Activated naive CD8-positive, alpha-beta T cell treated with anti-CD3 and anti-CD28 coated beads for 36 hours (primary cell): ENCODE data around the gene CEP152. TPM values are rescaled to one million over a fixed set of nuclear protein-coding genes. Genes with fewer than 3 reads are reported as not detected.
A peak's percentile ranks its signal among the peaks of the same experiment; 100 is the strongest.

Source experiments
- DNase-seq: peaks from one replicate; pipeline ENCODE4 v3.0.0; 2021
- H3K27ac Mint-ChIP-seq: one replicate; pipeline ENCODE4 v1.8.0; 2022; ENCODE audit warnings: mild to moderate bottlenecking, moderate library complexity, mixed read lengths
- H3K27me3 Mint-ChIP-seq: one replicate; pipeline ENCODE4 v1.8.0; 2022; ENCODE audit warnings: mild to moderate bottlenecking, mixed read lengths
- H3K36me3 Mint-ChIP-seq: one replicate; pipeline ENCODE4 v1.8.0; 2021; ENCODE audit warnings: mild to moderate bottlenecking, mixed read lengths
- H3K4me1 Mint-ChIP-seq: one replicate; pipeline ENCODE4 v1.8.0; 2021; ENCODE audit warnings: mixed read lengths
- H3K4me3 Mint-ChIP-seq: one replicate; pipeline ENCODE4 v1.8.0; 2022; ENCODE audit warnings: mild to moderate bottlenecking, moderate library complexity, mixed read lengths
- H3K9me3 Mint-ChIP-seq: one replicate; pipeline ENCODE4 v1.8.0; 2022; ENCODE audit warnings: mixed read lengths
- total RNA-seq, 2 experiments: library from RNA; stranded (reverse); gene quantifications; one replicate each; pipeline ENCODE4 v1.2.3, GENCODE V29; 2021

CEP152 gene
- total RNA-seq, 2 experiments from 2014 or later: 27.2 to 27.3 TPM

DNA sequence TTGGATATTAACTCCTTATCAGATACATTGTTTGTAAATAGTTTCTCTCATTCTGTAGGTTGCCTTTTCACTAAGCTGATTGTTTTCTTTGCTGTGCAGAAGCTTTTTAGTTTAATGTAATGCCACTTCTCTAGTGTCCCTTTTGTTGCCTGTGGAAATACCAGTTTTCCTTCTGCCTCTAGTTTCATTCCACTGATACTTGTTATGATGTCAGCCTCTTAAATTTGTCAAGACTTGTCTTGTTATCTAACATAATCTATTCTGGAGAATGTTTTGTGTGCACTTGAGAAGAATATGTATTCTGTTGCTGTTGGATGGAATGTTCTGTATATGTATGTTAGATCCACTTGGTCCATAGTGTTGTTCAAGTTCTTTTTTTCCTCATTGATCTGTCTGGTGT lies 18.0 kb upstream of the CEP152 start:
- peaks cover 12% of the 10 kb centered on the region for H3K9me3 Mint-ChIP-seq
- H3K4me3 Mint-ChIP-seq: no peak overlapping the region
- peaks cover 4% of the 10 kb centered on the region for H3K27me3 Mint-ChIP-seq

DNA sequence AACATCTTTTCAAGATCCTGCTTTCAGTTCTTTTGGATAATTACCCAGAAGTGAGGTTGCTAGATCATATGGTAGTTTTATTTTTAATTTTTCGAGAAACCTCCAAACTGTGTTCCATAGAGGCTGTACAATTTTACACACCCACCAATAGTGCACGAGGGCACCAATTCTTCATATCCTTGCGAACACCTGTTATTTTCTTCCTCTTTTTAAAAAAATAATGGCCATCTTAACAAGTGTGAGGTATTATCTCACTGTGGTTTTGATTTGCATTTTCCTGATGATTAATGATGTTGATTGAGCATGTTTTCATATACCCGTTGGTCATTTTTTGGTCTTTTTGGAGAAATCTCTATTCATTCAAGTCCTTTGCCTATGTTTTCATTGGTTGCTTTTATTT lies 17.6 kb upstream of the CEP152 start:
- H3K27me3 Mint-ChIP-seq: peaks cover 4% of the 10 kb centered on the region
- H3K36me3 Mint-ChIP-seq: peaks cover 4% of the 10 kb centered on the region
- DNase-seq: no peak
- peaks cover 11% of the 10 kb centered on the region for H3K9me3 Mint-ChIP-seq
- H3K4me3 Mint-ChIP-seq: no peak overlapping the region
- peaks cover 5% of the 10 kb centered on the region for H3K4me1 Mint-ChIP-seq
- H3K27ac Mint-ChIP-seq: no peak overlapping the region

More for the DNA sequence above, 18.0 kb upstream of the CEP152 start:
- DNase-seq: no peak
- Mint-ChIP-seq H3K4me1 (peaks cover 5% of the 10 kb centered on the region), H3K27ac (no peak overlapping the region), H3K36me3 (peaks cover 6% of the 10 kb centered on the region)

DNA sequence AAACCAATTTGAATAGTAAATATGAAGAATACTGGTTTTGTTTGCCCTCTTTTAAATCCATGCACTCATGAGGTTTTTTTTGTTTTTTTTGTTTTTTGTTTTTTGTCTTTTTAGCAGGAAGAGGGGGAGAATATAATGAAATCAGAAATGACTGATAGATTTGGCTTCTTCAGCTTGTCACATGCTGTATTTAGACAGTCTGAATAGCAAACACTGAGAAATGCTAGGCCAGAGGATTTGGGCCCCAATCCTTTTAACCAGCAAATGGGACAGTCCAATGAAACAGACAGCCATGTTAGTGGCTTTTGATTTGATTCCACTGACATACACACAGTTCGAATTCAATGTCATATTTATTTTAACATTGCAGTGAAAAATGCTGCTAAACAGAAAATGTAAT lies 14.2 kb upstream of the CEP152 start:
- peaks cover 4% of the 10 kb centered on the region for H3K36me3 Mint-ChIP-seq
- H3K4me3 Mint-ChIP-seq: no peak overlapping the region
- H3K4me1 Mint-ChIP-seq: peaks cover 5% of the 10 kb centered on the region
- H3K9me3 Mint-ChIP-seq: peaks cover 3% of the 10 kb centered on the region
- DNase-seq: no peak
- H3K27ac Mint-ChIP-seq: no peak overlapping the region
- no peaks in the 10 kb centered on the region for H3K27me3 Mint-ChIP-seq

DNA sequence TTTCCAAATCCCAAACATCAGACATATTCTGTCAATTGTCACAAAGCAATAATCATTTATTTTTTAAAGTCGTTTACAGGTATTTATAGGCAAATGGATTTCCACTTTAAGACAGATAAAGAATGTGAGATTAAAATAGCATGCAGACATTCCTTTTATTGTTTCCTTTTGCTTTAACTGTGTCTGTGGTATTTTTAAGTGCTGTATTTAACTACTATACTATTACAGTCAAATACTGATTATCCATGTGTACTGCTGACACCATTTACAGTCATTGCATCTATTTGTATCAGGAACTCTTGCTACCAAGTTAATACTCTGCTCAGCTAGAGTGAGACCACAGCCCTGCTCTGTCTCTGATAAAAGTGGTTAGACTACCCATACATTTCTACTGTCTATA lies 12.8 kb upstream of the CEP152 start:
- Mint-ChIP-seq H3K4me1 (peaks cover 5% of the 10 kb centered on the region), H3K36me3 (peaks cover 4% of the 10 kb centered on the region), H3K27ac (no peak overlapping the region), H3K27me3 (no peaks in the 10 kb centered on the region), H3K9me3 (peaks cover 3% of the 10 kb centered on the region), H3K4me3 (no peak overlapping the region)
- no peak for DNase-seq

DNA sequence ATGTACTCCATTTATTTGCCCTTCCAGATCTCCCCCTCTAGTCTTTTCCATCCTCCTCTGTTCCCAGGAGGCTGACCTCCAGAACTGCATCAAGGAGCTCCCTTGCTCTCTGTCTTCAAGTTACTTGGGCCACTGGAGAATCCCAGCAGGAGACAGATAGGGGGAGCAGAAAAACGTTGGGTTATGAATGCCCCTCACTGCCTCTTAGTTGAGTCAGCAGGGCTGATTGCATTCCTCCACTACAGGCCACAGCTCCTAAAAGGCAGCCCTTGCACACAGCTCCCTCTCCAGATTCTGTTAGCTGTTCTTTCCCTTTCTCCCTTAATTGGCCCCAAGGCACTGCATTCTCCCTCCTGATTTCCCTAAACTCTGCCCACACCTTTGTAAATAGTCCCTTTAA lies 12.4 kb upstream of the CEP152 start:
- Mint-ChIP-seq H3K9me3 (peaks cover 3% of the 10 kb centered on the region), H3K27ac (no peak overlapping the region), H3K36me3 (peaks cover 4% of the 10 kb centered on the region), H3K4me3 (no peak overlapping the region), H3K27me3 (no peaks in the 10 kb centered on the region), H3K4me1 (peaks cover 5% of the 10 kb centered on the region)
- no peak for DNase-seq

DNA sequence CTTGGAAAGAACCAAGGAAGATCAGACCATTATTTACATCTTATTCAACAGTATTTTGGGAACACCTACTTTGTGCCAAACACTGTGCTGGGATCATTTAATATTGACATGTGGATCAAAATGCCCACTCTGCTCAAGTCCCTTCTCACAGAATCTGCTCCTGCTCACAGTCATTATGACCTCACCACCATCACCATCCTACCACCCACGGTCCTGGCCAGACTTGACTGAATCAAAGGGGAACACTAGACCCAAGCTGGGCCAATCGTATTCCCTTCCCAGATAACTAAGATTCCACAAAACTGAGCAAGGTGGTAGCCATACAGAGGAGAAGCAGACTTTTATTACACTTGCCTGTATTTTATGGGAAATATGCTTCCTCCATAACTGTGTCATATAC lies 3.4 kb upstream of the CEP152 start:
- peaks cover 8% of the 10 kb centered on the region for H3K36me3 Mint-ChIP-seq
- H3K9me3 Mint-ChIP-seq: no peaks in the 10 kb centered on the region
- H3K4me1 Mint-ChIP-seq: peaks cover 14% of the 10 kb centered on the region
- H3K4me3 Mint-ChIP-seq: no peak overlapping the region
- no peak overlapping the region for H3K27ac Mint-ChIP-seq
- no peak for DNase-seq
- no peaks in the 10 kb centered on the region for H3K27me3 Mint-ChIP-seq

DNA sequence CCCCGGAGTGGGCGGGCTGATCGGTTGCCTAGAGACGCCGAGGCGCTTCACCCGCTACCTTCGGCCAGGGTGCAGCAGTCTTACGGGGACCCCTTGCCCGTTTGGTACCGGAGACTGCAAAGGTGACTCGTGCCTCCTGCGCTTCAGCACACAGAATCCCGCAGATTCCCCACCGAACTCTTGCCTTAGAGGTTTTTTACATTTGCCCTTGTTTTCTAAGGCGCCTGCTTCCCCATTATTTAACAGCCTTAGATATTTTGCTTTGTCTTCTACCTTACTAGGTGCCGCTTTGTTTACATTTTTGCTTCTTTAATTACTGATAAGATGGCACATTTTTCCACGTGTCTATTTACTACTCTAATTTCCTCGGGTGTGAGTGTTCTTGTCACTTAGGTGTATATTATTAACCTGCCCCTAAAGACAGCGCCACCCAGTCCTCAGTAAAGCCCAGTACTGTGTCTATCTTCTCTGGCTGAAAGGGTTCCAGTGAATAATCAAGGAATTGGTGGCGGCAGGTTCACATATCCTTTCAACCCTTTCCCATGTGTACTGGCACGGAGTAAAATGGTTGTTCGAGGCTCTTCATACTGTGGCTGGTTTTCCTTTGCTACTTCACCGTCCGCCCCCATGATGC lies 573 bp upstream of the CEP152 start:
- Mint-ChIP-seq H3K4me3 (peak overlapping the region; percentile 82), H3K4me1 (peaks cover 26% of the 10 kb centered on the region), H3K27ac (no peak overlapping the region)

DNA sequence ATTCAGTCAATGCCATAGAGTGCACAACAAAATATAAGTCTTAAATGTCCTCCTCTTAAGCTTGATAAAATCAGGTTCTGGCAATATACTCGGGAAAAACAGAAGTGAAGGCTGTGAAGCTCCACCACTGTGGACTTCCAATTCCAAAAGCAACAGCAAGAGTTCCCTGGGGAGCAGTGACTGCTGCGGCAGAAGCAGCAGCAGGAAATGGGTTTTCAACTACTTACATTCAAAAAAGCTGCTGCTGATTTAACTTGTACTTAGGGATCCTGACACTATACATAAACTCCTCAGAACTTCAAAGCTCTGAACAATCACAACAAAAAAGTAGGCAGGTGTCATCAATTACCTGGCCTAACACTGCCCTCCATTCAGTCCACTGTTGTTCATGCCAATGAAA lies 4.7 kb downstream of the CEP152 start:
- Mint-ChIP-seq H3K4me3 (no peak overlapping the region), H3K4me1 (peaks cover 36% of the 10 kb centered on the region)

More for the DNA sequence above, 573 bp upstream of the CEP152 start:
- no peak for DNase-seq
- no peaks in the 10 kb centered on the region for H3K27me3 Mint-ChIP-seq
- no peaks in the 10 kb centered on the region for H3K9me3 Mint-ChIP-seq
- peaks cover 13% of the 10 kb centered on the region for H3K36me3 Mint-ChIP-seq

DNA sequence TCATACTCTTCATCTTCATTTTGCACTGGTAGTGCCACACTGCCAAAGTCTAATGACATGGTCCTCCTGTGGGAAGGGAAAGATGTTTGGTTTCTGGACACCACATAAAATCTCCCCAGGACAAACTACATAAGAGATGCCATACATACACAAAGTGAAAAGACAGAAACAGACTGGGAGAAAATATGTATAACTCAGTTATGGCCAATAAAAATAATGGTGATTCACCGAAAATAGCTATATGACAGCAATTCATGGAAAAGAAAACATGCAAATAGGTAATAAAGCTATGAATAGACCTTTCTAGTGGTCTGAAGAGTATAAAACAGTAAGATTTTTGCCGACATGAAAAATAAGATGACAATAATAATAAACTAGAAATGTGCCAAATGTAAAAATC lies 5.3 kb downstream of the CEP152 start:
- Mint-ChIP-seq H3K36me3 (peaks cover 47% of the 10 kb centered on the region), H3K4me3 (no peak overlapping the region), H3K27me3 (no peaks in the 10 kb centered on the region), H3K27ac (no peak overlapping the region), H3K4me1 (peaks cover 38% of the 10 kb centered on the region), H3K9me3 (no peaks in the 10 kb centered on the region)
- DNase-seq: no peak

More for the DNA sequence above, 4.7 kb downstream of the CEP152 start:
- DNase-seq: no peak
- Mint-ChIP-seq H3K27ac (no peak overlapping the region), H3K27me3 (no peaks in the 10 kb centered on the region), H3K9me3 (no peaks in the 10 kb centered on the region), H3K36me3 (peaks cover 46% of the 10 kb centered on the region)

DNA sequence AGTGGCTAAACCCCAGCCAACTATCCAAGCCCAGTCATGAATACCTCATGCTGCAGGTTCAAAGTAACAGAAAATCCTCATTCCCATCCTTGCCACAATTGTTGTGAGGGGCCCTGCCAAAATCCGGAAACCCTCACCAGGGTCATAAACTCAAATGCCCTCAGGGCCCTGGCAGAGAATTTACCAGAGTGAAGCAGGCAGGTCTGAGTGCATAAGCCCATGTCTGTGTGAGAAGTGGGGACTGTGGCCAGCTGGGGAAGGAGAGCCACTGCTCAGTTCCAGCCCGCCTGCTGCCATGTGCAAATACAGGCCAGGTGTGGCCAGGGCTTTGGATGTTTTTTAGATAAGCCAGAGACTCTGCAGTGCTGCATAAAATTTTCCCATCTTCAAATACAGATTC lies 7.0 kb downstream of the CEP152 start:
- no peaks in the 10 kb centered on the region for H3K27me3 Mint-ChIP-seq
- H3K27ac Mint-ChIP-seq: no peak overlapping the region
- peaks cover 27% of the 10 kb centered on the region for H3K4me1 Mint-ChIP-seq
- no peaks in the 10 kb centered on the region for H3K9me3 Mint-ChIP-seq
- H3K36me3 Mint-ChIP-seq: peaks cover 44% of the 10 kb centered on the region
- DNase-seq: no peak
- H3K4me3 Mint-ChIP-seq: no peak overlapping the region

DNA sequence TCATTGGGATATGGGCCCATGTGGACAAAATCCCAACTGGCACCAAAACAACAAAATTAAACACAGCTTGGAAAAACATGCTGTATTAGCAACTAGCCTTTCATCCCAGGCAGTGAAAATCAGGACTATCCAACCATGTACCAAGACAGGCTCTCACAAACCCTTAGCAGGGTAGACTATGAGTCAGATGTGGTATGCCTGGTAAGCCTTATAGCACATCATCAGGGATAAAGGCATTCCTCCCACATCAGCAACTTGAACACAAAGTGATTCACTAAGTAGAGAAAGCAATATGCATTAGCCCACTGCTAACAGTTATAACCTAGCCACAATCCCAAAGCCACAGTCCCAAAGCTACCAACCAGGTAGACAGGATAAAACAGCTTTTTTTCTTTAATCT lies 8.0 kb downstream of the CEP152 start:
- Mint-ChIP-seq H3K4me1 (peaks cover 29% of the 10 kb centered on the region), H3K27ac (no peak overlapping the region), H3K27me3 (no peaks in the 10 kb centered on the region), H3K9me3 (no peaks in the 10 kb centered on the region), H3K4me3 (no peak overlapping the region), H3K36me3 (peaks cover 44% of the 10 kb centered on the region)
- no peak for DNase-seq

DNA sequence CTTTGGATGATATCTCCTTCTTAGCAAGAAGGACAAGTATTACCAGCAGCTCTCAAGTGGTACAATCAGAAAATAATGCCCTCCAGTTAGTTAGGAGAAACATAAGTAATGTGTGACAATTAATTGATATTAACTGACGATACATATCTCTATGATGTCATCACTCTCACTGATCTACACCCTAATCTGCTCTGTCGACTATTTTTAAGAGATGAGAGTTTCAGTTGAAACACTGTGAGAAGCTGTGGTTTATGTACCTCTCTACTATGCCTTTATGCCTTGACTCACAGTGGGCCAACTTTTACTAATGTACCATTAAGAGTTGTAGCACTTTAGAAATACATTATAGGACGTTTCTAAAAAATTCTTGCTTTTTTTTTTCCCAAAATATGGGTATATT lies 8.6 kb downstream of the CEP152 start:
- no peak overlapping the region for H3K4me3 Mint-ChIP-seq
- H3K36me3 Mint-ChIP-seq: peaks cover 47% of the 10 kb centered on the region
- no peaks in the 10 kb centered on the region for H3K9me3 Mint-ChIP-seq
- no peak for DNase-seq
- H3K4me1 Mint-ChIP-seq: peaks cover 32% of the 10 kb centered on the region
- no peaks in the 10 kb centered on the region for H3K27me3 Mint-ChIP-seq
- no peak overlapping the region for H3K27ac Mint-ChIP-seq

DNA sequence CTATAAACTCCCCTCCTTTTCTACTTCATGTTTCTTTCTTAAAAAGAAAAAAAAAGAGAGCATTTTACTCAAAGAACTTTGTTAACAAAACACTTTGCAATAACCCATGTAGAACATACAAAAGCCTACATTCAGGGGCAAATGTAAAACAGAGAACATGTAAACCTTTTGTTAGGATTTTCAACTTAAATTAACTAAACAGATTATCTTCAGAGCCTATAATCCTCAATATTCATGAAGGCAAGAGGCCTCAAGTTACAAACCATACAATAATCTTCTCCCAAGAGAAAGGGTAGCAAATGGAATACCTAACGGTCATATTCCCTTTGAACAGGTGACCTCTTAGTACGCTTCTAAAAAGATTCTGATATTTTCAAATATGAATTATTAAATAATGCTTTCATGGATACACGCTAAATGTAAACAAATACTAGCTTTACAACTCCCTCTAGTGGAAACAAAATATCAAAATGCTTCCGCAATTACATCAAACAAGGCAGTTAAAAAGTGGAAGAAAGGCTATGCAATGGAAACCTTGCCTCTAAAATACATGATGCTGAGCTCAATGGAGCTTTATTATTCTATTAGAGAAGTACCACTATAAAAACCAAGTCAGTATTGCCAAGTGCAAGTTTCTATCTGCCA lies 9.9 kb downstream of the CEP152 start:
- Mint-ChIP-seq H3K27me3 (no peaks in the 10 kb centered on the region), H3K36me3 (peaks cover 44% of the 10 kb centered on the region), H3K4me3 (no peak overlapping the region), H3K4me1 (peaks cover 23% of the 10 kb centered on the region), H3K9me3 (no peaks in the 10 kb centered on the region), H3K27ac (no peak overlapping the region)
- DNase-seq: no peak

DNA sequence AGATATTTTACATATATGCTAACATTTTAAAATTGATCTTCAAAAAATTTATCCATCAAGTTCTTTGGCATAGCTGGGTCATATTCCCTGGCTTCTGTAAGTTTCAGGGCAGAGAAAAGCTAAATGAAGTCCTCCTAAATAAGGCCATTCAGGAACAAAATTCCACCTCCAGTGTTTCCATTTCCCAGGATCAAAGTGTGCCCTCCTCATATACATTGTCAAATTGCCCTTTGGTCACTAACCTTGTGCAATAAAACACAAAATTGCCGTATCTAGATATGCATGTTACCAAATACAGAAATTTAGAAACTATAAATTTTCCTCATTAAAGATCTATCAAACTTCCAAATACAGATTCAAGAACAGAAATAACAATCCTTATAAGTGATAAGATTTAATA lies 10.6 kb downstream of the CEP152 start:
- Mint-ChIP-seq H3K36me3 (peaks cover 43% of the 10 kb centered on the region), H3K4me1 (peaks cover 22% of the 10 kb centered on the region), H3K9me3 (no peaks in the 10 kb centered on the region), H3K4me3 (no peak overlapping the region), H3K27ac (no peak overlapping the region), H3K27me3 (no peaks in the 10 kb centered on the region)
- DNase-seq: no peak

DNA sequence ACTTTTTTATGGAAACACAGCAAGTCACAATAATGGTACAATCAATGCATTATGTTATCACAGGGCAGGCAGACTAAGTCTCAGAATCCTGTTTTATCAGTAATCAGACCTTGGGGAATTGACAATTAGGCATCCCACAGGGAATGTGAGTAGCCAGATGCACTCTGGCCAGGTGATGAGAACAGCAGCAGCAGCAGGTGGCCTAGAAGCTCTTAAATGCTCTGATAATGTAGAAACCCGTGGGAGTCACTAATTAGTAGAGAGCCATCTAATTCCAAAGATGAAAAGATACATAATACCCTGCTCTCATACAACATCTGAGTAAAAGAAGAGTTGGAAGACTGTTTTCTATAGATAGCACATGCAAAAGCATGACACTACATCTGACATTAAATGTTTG lies 12.6 kb downstream of the CEP152 start:
- Mint-ChIP-seq H3K9me3 (no peaks in the 10 kb centered on the region), H3K4me1 (peaks cover 27% of the 10 kb centered on the region), H3K4me3 (no peak overlapping the region), H3K27ac (no peak overlapping the region), H3K36me3 (peaks cover 32% of the 10 kb centered on the region), H3K27me3 (no peaks in the 10 kb centered on the region)
- DNase-seq: no peak

DNA sequence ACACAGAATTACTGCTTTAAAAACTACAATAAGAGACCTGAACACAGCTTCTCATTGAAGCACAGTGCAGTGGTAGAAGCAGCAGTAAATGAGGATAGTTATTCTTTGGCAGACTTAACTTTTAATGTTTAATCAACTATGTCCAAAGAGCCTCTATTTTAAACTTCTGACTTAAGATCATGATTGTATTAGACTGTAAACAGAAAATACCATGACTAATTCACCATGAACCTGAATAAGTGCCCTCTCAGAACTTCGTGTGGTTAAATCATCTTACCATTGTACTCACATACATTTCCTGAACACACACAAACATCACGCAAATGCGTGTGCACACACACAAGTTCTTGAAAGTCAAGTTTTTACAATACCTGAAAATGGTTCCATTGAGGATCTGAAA lies 13.9 kb downstream of the CEP152 start:
- H3K4me3 Mint-ChIP-seq: no peak overlapping the region
- no peak for DNase-seq
- no peaks in the 10 kb centered on the region for H3K9me3 Mint-ChIP-seq
- H3K27ac Mint-ChIP-seq: no peak overlapping the region
- no peaks in the 10 kb centered on the region for H3K27me3 Mint-ChIP-seq
- peaks cover 39% of the 10 kb centered on the region for H3K36me3 Mint-ChIP-seq
- peaks cover 20% of the 10 kb centered on the region for H3K4me1 Mint-ChIP-seq
